ENCODE data around the gene ALB. TPM values are rescaled to one million over a fixed set of nuclear protein-coding genes. Genes with fewer than 3 reads are reported as not detected.

Gene ALB
- total RNA-seq, 2 donors from 2014 or later = 1.4 to 3.5 TPM

- H3K9me3 Mint-ChIP-seq = no peaks in the 10 kb centered on the region
- peaks cover 1% of the 10 kb centered on the region for H3K4me1 ChIP-seq (ENCODE audit: control insufficient read depth, insufficient read depth, low read length)
- peaks cover 19% of the 10 kb centered on the region for H3K27me3 Mint-ChIP-seq (ENCODE audit: insufficient read depth)
- peaks cover 5% of the 10 kb centered on the region for H3K4me1 Mint-ChIP-seq
- H3K4me3 ChIP-seq (ENCODE audit: low read length) = no peak overlapping the region
- H3K9me3 ChIP-seq (ENCODE audit: control insufficient read depth, low read length) = no peaks in the 10 kb centered on the region
- H3K4me3 Mint-ChIP-seq = no peak overlapping the region
- no peak for DNase-seq
- H3K27ac ChIP-seq (ENCODE audit: low read depth, low read length) = no peak overlapping the region
- H3K36me3 Mint-ChIP-seq (ENCODE audit: low read depth) = no peaks in the 10 kb centered on the region
- no peaks in the 10 kb centered on the region for H3K36me3 ChIP-seq (ENCODE audit: control insufficient read depth, insufficient read depth, low read length)
- no peak for TF ChIP-seq CTCF (conservative IDR thresholded peaks at IDR 0.05)
- peaks cover 16% of the 10 kb centered on the region for H3K27me3 ChIP-seq (ENCODE audit: control insufficient read depth, insufficient read depth, low read length, poor library complexity, severe bottlenecking)
- H3K9ac ChIP-seq (ENCODE audit: extremely low read depth, low read length, poor library complexity, severe bottlenecking) = no peak overlapping the region
- WGBS, 2 experiments (ENCODE audit: insufficient coverage in 1 of 2, insufficient read length in 1 of 2) = 83% methylated on average over 1 of the region's 2 CpGs; no CpG with 5 or more reads in 1 of the 2 experiments
- H3K27ac Mint-ChIP-seq = no peak overlapping the region
These were observed 34.6 kb downstream of the ALB start for GRCh38 chr4:73438582-73439215.

GRCh38 chr4:73439445-73439844, 35.4 kb downstream of the ALB start:
- Histone ChIP-seq H3K9ac (ENCODE audit: extremely low read depth, low read length, poor library complexity, severe bottlenecking) (no peak overlapping the region), H3K36me3 (ENCODE audit: control insufficient read depth, insufficient read depth, low read length) (no peaks in the 10 kb centered on the region), H3K4me1 (ENCODE audit: control insufficient read depth, insufficient read depth, low read length) (peaks cover under 1% of the 10 kb centered on the region), H3K9me3 (ENCODE audit: control insufficient read depth, low read length) (no peaks in the 10 kb centered on the region), H3K27me3 (ENCODE audit: control insufficient read depth, insufficient read depth, low read length, poor library complexity, severe bottlenecking) (peaks cover 16% of the 10 kb centered on the region), H3K27ac (ENCODE audit: low read depth, low read length) (no peak overlapping the region), H3K4me3 (ENCODE audit: low read length) (no peak overlapping the region)
- no peak overlapping the region for H3K4me3 Mint-ChIP-seq
- no peak for TF ChIP-seq CTCF (conservative IDR thresholded peaks at IDR 0.05)
- WGBS, 2 experiments (ENCODE audit: insufficient coverage in 1 of 2, insufficient read length in 1 of 2) = 88 to 100% methylated on average over 1 of the region's 2 CpGs
- H3K36me3 Mint-ChIP-seq (ENCODE audit: low read depth) = no peaks in the 10 kb centered on the region
- H3K27me3 Mint-ChIP-seq (ENCODE audit: insufficient read depth) = peaks cover 19% of the 10 kb centered on the region
- H3K4me1 Mint-ChIP-seq = peaks cover 5% of the 10 kb centered on the region
- DNase-seq = no peak
- no peak overlapping the region for H3K27ac Mint-ChIP-seq
- no peaks in the 10 kb centered on the region for H3K9me3 Mint-ChIP-seq

GRCh38 chr4:73439991-73440390, 35.9 kb downstream of the ALB start:
- H3K9me3 Mint-ChIP-seq = no peaks in the 10 kb centered on the region
- no peak for TF ChIP-seq CTCF (conservative IDR thresholded peaks at IDR 0.05)
- peaks cover 19% of the 10 kb centered on the region for H3K27me3 Mint-ChIP-seq (ENCODE audit: insufficient read depth)
- peaks cover 6% of the 10 kb centered on the region for H3K4me1 ChIP-seq (ENCODE audit: control insufficient read depth, insufficient read depth, low read length)
- no peaks in the 10 kb centered on the region for H3K9me3 ChIP-seq (ENCODE audit: control insufficient read depth, low read length)
- no peak overlapping the region for H3K4me3 Mint-ChIP-seq
- 83 to 93% methylated on average over 2 to 3 of the region's 3 CpGs for WGBS, 2 experiments (ENCODE audit: insufficient coverage in 1 of 2, insufficient read length in 1 of 2)
- no peak overlapping the region for H3K9ac ChIP-seq (ENCODE audit: extremely low read depth, low read length, poor library complexity, severe bottlenecking)
- H3K27me3 ChIP-seq (ENCODE audit: control insufficient read depth, insufficient read depth, low read length, poor library complexity, severe bottlenecking) = peaks cover 16% of the 10 kb centered on the region
- no peaks in the 10 kb centered on the region for H3K36me3 Mint-ChIP-seq (ENCODE audit: low read depth)
- H3K27ac Mint-ChIP-seq = no peak overlapping the region
- no peak overlapping the region for H3K4me3 ChIP-seq (ENCODE audit: low read length)
- peaks cover 7% of the 10 kb centered on the region for H3K4me1 Mint-ChIP-seq
- no peak for DNase-seq
- H3K36me3 ChIP-seq (ENCODE audit: control insufficient read depth, insufficient read depth, low read length) = no peaks in the 10 kb centered on the region
- H3K27ac ChIP-seq (ENCODE audit: low read depth, low read length) = no peak overlapping the region

All from endodermal cell (in vitro differentiated cells).